CD4-positive, alpha-beta T cell treated with Interleukin-15 for 4 hours (primary cell): ENCODE results near the gene SULT1A2.
"Not testable (repeated sequence)": the region's sequence is repeated elsewhere in the genome, so short reads cannot be mapped to it uniquely, and the experiment has no call there.

Experiments
- DNase-seq: peaks from one replicate; pipeline ENCODE4 v3.0.0-alpha.2; 2020; ENCODE audit warnings: low spot score

SULT1A2 gene

DNA sequence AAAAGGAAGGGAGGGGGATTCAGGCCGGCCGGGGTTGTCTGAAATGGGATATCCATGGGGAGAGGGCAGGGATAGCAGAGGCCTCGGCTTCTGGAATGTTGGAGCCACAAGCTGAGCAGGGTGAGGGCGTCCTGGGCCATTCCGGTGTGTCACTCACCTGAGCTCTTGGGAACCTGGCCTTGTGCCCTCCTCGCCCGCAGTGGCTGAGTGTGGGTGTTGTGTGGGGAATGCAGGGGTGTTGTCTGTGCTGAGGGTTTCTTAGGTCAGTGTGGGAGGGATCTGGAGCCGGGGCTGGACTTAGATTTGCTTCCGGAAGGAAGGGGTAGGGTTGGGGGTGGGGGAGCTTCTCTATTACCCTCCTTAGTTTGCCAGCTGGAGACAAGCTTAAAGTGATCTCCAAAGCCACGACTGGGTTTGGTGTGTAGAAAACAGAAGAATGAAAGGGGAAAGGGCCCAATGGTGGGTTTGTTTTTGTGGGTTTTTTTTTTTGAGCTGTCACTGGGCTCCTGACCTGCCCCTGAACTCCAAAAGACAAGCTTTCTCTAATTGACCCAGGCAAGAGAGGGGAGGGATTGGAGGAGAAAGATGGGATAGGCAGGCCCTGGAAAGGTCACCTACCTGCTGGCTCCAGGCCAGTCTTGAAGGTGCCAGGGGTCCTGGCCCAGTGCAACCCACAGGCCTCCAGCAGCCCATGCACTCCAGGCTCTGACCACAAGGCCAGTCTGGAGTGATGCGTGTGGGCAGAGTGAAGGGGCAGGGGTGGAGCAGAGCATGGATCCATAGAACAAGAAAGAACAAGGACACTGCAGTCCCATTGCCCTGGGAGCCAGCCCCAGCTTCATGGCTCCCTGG lies at the start of gene SULT1A2:
Gene SULT1A2 (minus strand): TSS at position 211 of the 852 bp plus-strand sequence. CDS start 1,120 bp downstream, outside the sequence.
- DNase-seq, result no peak

DNA sequence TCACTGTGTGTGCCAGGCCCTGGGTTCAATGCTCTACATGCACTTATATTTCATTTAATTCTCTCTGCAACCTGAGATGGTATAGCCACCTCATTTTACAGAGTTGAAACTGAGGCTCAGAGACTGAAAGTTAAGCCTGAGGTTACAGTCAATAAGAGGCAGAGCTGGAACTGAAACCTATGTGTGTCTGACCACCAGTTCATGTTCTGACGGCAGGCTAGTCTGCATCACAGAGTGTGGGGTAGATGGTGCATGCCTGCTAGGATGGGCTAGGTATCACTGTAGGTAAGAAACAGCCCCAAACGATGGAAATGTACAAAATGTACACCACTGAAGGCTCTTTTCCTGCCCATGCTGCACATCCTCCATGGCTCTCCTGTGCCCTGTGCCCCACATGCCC lies 43.1 kb upstream of the SULT1A2 start:
- not testable (repeated sequence) for DNase-seq

DNA sequence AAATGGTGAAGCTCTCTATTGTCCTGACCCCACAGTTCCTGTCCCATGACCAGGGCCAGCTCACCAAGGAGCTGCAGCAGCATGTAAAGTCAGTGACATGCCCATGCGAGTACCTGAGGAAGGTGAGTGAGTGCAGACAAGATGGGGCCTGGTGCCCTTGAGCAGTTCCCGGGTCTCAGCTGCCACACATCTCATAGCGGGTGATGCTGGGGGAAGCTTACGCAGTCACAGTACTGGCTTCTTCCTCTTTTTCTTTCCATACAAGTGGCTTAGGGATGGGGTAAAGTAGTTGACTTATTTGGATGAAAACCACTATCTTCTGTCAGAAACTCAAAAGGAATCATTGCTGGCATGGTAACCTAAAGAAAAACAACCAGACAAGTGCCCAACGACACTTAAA lies 41.5 kb upstream of the SULT1A2 start:
- DNase-seq, result not testable (repeated sequence)

DNA sequence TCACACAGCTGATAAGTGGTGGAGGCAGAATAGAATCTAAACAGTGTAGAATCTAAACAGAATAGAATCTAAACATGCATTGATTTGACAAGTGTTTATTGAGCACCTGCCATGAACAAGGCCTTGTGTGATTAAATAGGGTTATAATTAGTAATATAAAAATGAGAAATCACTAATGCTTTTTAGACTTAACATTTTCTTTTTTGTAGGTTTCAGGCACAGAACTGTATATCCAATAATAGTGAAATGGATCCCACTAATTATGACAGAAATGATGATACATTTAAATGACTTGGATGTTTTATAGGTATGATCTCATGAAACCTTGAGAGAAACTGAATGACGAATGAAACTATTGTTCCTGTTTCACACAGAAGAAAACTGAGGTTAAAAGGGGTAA lies 40.9 kb upstream of the SULT1A2 start, which contains the start of gene NPIPB8:
Gene NPIPB8 (plus strand): TSS at position 301 of the 400 bp plus-strand sequence. CDS start 296 bp downstream, outside the sequence.
- not testable (repeated sequence) for DNase-seq

DNA sequence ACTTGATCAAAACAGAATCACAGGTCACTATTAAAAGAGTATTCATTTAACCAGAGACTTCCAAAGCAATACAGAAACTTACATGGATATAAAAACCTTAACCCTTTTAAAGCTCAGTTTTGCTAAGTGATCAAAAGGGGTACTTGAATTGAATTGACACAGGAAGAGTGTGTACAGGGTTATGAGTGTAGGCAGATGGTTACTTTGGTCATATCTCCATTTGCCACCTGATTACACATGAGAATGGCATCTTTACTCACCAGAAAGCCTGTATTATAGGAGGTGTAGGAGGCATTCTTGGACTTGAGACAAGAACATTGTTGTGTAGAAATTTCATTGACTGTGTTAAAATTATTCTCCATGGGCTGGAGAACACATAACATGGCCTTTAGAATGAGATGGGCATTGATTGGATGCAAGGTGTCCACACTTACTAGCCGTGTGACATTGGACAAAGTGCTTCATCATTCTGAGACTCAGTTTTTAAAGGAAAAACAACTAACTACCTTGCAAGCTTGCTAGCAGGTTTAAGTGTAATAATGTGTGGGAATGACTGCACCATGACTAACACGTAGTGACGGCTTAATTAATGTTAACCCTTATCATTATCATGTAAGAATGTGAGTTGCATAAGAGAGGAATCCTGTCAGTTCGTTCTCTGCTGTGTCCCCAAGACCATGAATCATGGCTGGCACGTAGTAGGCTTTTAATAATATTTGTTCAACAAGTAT lies 39.4 kb upstream of the SULT1A2 start:
- DNase-seq, result not testable (repeated sequence)

DNA sequence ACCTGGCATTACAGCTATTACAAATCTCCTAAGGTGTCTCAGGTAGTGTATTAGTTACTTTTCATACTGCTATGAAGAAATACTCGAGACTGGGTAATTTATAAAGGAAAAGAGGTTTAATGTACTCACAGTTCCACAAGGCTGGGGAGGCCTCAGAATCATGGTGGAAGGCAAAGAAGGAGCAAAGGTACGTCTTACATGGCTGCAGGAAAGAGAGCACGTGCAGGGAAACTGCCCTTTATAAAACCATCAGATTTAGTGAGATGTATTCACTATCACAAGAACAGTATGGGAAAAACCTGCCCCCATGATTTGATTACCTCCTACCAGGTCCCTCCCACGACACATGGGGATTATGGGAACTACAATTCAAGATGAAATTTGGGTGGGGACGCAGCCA lies 34.1 kb upstream of the SULT1A2 start:
- DNase-seq, result not testable (repeated sequence)

DNA sequence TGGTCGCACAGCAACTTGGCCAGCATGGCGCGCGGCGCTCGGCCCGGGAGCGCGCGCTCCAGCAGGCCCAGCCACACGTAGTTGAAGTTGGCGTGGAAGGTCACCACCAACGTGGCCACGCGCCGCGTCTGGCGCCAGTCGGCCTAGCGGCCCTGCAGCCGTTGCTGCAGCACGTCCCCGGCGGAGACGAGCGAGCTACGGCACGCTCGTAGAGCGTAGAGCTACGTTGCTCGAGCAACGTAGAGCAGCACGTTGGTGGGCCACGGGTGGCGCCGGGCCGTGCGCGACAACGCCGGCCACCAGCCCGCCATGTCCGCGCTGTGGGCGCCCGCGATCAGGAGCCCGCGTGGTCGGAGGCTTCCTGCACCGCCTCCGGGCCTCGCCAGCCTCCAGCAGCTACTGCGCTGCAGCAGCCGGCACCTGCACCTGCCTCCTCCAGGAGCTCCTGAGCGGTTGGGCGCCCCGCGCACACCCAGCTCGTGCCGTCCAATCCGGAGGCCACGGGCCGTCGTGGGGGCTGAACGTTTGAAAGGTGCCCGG lies 26.4 kb upstream of the SULT1A2 start:
- peak; percentile 57 for DNase-seq

DNA sequence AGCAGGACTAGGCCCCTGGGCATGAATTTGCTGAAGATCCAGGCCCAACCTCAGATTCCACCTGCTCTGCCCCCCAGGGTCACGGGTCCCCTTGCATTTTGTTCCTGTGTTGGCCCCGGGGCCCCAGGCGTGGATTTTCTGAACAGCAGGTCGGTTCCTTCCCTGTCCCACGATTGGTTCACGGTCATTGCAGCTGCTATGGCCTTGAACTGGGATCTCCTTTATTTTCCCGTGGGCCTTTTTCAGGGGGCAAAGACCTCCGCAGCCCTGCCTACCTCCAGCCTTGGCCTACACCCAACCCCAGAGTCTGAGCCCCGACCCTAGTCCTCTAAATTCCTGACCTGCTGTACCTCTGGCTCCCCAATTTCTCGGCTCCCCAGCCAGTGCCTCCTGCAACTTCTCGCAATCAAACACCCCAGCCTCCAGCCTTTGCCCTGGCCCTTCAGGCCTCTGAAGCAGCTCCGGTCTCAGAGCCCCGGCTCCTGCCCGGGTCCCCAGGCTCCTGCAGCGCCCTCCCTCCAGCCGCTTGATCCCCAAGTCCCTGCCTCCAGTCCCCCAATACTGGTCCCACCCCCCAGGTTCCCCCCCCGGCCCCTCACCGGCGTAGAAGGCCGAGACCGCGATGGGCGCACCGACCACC lies 25.8 kb upstream of the SULT1A2 start:
- DNase-seq, result not testable (repeated sequence)

DNA sequence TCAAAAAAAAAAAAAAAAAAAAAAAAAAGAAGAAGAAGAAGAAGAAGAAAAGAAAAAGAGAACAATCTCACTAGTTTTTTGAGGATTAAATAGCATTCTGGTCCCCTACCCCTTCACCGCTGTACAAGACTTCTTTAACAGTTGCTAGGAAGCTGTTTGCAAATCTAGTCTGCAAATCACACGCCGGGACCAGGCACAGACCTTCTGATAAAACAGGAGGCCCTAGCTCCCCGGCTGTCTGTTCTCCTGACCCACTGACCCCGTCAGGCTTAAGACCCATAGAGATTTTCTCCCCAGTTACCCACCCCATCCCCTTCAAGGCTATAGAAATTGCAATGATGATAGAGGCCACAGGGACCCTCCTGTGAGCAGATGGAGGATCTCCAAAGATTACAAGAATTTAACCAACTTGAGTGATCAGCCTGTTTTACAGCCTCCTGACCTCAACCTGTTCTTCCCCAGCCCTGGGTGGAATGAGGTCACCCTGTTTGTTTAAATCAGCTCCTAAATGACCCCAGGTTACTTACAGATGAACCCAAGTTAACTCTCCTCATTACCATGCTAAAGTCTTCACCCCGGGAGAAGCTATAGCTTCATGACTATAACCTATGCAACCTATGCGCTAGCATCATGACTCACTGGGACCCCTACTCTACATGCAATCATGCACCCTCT lies 24.8 kb upstream of the SULT1A2 start:
- DNase-seq, result no peak

DNA sequence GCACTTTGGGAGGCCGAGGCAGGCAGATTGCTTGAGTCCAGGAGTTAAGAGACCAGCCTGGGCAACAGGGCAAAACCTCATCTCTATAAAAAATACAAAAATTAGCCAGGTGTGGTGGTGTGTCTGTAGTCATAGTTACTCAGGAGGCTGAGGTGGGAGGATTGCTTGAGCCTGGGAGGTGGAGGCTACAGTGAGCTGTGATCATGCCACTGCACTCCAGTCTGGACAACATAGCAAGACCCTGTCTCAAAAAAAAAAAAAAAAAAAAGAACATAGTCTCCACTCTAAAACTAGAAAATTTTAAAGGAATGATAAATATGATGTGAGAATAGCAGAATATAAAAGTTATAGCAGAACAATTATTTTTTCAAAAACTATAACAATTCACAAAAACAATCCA lies 23.5 kb upstream of the SULT1A2 start:
- not testable (repeated sequence) for DNase-seq

DNA sequence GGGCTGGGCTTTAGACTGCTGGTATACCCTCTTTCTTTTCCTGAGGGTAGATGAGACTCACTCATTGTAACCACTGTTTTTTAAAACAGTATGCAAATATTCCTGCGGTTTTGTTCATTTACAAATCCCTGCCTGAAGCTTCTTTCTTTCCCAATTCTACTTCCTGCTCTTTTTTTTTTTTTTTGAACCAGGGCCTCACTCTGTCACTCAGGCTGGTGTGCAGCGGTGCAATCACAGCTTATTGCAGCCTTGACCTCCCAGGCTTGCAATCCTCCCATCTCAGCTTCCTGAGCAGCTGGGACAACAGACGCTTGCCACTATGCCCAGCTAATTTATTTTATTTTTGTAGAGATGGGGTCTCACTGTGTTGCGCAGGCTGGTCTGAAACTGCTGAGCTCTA lies 21.0 kb upstream of the SULT1A2 start:
- DNase-seq, result no peak

DNA sequence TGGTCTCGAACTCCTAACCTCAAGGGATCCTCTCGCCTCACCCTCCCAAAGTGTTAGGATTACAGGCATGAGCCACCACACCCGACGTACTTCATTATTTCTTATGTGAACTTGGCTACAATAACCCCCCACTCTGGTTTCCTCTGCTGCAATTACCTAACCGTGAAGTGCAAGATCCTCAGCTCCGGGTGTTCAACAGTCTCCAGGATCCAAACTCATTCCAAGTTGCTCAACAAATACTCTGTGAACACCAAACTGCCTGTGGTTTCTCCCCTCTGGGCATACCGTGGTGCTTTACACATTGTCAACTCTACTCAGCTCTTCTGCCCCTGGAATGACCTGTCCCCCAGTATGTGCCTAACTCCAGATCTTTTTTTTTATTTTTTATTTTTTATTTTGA lies 19.8 kb upstream of the SULT1A2 start:
- no peak for DNase-seq

DNA sequence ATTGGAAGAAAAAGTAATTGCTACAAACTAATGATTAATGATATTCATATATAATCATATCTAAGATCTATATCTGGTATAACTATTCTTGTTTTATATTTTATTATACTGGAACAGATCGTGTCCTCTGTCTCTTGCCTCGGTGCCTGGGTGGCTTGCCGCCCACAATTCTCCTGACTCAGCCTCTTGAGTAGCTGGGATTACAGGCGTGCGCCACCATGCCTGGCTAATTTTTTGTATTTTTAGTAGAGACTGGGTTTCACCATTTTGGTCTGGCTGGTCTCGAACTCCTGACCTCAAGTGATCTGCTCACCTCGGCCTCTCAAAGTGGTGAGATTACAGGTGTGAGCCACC lies 19.4 kb upstream of the SULT1A2 start:
- DNase-seq, result not testable (repeated sequence)

DNA sequence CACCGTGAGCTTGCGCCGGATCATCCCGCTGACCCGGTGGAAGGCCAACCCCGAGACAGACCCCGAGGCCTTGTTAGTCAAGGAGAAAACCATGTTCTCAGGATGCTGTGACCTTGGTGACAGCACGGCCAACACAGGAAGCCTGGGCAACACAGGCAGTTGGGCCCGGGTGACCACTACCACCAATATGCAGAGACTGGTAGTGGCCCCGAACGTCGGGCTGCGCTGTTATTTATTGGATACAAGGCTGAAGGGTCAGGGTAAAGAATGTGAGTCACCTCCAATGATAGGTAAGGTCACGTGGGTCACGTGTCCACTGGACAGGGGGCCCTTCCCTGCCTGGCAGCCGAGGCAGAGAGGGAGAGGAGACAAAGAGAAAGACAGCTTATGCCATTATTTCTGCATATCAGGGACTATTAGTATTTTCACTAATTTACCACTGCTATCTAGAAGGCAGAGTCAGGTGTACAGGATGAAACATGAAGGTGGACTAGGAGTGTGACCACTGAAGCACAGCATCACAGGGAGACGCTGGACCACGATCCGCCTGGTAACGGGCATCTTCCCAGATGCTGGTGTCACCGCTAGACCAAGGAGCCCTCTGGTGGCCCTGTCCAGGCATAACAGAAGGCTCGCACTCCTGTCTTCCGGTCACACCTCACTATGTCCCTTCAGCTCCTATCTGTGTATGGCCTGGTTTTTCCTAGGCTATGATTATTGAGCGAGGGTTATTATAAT lies 18.8 kb upstream of the SULT1A2 start:
- DNase-seq, result peak; percentile 23

DNA sequence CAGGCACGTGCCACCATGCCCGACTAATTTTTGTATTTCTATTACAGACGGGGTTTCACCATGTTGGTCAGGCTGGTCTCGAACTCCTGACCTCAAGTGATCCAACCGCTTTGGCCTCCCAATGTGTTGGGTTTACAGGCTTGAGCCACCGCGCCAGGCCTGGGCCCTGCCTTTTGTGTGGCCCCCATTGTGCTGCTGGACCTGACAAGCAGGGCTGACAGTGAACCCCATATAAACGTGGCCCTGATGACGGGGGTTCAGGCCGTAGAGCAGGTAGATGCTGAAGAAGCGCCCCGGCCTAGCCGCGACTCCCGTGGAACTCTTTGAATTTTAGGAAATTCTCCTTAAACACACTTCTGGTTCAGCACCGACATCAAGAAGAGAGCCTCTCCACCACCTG lies 17.7 kb upstream of the SULT1A2 start:
- not testable (repeated sequence) for DNase-seq

DNA sequence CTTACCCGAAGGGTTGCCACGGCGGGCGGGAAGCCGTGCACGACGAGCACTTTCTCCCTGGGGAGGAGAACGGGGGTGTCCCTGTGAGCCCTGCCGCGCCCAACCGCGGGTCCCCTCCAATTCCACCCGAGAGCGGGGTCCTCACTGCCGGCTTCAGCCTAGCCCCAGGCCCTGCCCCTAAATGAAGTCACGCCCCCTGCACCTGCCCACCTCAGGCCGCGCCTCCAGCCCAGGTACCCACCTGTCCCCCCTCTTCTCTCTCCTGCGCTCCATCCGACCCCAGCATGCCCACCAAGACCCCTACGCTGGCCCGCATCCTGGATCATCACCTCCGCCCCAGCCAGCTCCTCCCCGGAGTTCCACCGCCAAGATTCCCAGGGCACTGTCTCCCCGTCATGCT lies 17.1 kb upstream of the SULT1A2 start:
- DNase-seq, result not testable (repeated sequence)

DNA sequence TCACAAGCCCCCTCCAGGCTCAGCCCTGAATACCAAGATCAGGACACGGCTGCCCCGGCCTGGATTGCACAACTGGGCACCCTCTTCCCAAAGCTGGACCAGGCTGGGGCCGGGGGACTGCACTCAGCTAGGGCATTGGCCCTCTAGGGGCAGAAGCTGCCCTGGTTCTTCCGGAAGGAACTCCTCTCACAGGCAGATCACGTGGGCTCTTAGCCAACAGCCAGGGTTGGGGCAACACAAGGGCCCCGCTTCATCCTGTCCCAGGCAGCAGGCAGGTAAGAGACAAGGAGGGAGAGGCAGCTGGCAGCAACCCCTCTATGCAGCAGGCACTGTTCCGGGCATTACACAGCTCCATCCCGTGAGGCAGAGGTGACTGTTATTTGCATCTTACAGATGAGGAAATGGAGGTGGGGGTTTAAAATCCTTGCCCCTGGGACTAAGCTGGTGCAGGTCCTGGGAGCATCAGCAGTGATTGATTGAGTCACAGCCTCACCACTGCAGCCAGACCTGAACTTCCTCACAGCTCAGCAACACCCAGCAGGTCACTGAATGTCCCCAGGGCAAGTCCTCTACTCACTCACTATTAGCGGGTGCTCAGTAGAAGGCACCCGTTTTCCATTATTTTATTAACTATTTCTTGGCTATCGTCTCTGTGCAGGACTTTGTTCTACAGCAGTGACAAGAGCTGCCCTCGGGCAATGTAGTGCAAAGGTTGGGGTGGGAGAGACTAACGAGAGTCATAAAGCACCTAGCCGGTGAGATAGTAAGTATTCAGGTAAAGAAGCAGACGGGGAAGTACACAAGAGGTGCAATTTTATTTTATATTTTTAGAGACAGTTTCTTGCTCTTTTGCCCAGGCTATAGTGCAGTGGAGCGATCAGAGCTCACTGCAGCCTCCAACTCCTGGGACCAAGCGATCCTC lies 15.8 kb upstream of the SULT1A2 start:
- not testable (repeated sequence) for DNase-seq

DNA sequence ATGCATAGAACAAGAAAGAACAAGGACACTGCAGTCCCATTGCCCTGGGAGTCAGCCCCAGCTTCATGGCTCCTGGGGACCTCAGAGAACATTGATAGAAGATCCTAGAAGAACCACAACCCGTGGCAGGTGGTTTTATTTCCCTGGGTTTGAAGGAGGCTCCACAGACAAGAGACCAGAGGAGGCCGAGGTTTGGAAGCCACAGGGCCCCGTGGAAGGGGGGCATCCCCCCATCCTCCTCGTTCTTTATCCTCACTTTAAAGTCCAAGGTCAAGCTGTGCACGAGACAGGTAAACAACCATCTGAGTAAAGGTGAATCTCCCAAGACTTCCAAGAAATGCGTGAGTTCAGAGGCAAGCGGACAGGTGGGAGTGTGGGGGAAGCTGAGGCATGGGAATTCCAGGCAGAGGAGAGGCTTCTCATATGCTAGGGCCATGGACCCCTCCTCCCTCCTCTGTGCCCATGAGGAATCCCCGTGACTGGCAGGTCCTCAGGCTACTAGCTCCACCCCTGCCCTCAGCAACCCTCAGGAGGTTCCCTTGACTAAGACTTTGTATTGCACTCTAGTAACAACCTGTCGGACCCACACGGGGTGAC lies 13.8 kb upstream of the SULT1A2 start:
- DNase-seq, result no peak
